Mesendoderm (in vitro differentiated cells): ENCODE measurements around the gene UNKL.

Source experiments
- DNase-seq: peaks from one replicate; pipeline ENCODE4 v3.0.0; 2013
- H2AK5ac ChIP-seq: 2 replicates; pipeline ENCODE4 v1.6.1; 2013; ENCODE audit warnings: low read length, inconsistent platforms
- H2BK120ac ChIP-seq: 2 replicates; pipeline ENCODE4 v1.6.1; 2013; ENCODE audit warnings: low read depth, mild to moderate bottlenecking, low read length, moderate library complexity, mixed read lengths
- H2BK15ac ChIP-seq: replicated peaks from 2 replicates; pipeline ENCODE4 v1.6.1; 2013; ENCODE audit warnings: low read depth, mild to moderate bottlenecking, moderate library complexity
- H2BK5ac ChIP-seq: 2 replicates; pipeline ENCODE4 v1.6.1; 2013; ENCODE audit warnings: low read length, inconsistent platforms
- H3K18ac ChIP-seq: 2 replicates; pipeline ENCODE4 v1.6.1; 2013; ENCODE audit warnings: mild to moderate bottlenecking, low read length, mixed read lengths
- H3K23ac ChIP-seq: one replicate; pipeline ENCODE4 v1.6.1; 2013; ENCODE audit warnings: low read length
- H3K27ac ChIP-seq: 2 replicates; pipeline ENCODE4 v1.5.1; 2013; ENCODE audit warnings: low read depth, mild to moderate bottlenecking, inconsistent platforms, low read length, moderate library complexity
- H3K27me3 ChIP-seq: 2 replicates; pipeline ENCODE4 v1.6.1; 2013; ENCODE audit warnings: low read length, control low read depth, mild to moderate bottlenecking, inconsistent platforms; ENCODE audit not compliant: insufficient read depth, poor library complexity
- H3K36me3 ChIP-seq: 2 replicates; pipeline ENCODE4 v1.6.1; 2013; ENCODE audit warnings: low read length, inconsistent platforms; ENCODE audit not compliant: control insufficient read depth, insufficient read depth
- H3K4ac ChIP-seq: one replicate; pipeline ENCODE4 v1.6.1; 2013; ENCODE audit warnings: low read depth, mild to moderate bottlenecking, low read length, moderate library complexity
- H3K4me1 ChIP-seq: 2 replicates; pipeline ENCODE4 v1.6.1; 2013; ENCODE audit warnings: low read depth, low read length, inconsistent platforms; ENCODE audit not compliant: control insufficient read depth
- H3K4me2 ChIP-seq: 2 replicates; pipeline ENCODE4 v1.6.1; 2013; ENCODE audit warnings: low read length
- H3K4me3 ChIP-seq: 2 replicates; pipeline ENCODE4 v1.5.1; 2013; ENCODE audit warnings: mild to moderate bottlenecking, low read length
- H3K56ac ChIP-seq: one replicate; pipeline ENCODE4 v1.6.1; 2013; ENCODE audit warnings: low read length
- H3K79me1 ChIP-seq: 2 replicates; pipeline ENCODE4 v1.6.1; 2013; ENCODE audit warnings: low read length, inconsistent platforms
- H3K79me2 ChIP-seq: 2 replicates; pipeline ENCODE4 v1.6.1; 2013; ENCODE audit warnings: mild to moderate bottlenecking, low read length; ENCODE audit not compliant: control insufficient read depth, insufficient read depth
- H3K9ac ChIP-seq: 2 replicates; pipeline ENCODE4 v1.6.1; 2013; ENCODE audit warnings: low read length, inconsistent platforms
- H4K5ac ChIP-seq: one replicate; pipeline ENCODE4 v1.6.1; 2013; ENCODE audit warnings: low read length
- H4K8ac ChIP-seq: one replicate; pipeline ENCODE4 v1.6.1; 2013; ENCODE audit warnings: low read depth, mild to moderate bottlenecking, control low read depth, low read length, moderate library complexity
- WGBS: extraction: QIAGEN DNeasy Blood & Tissue Kit; methylation state at CpG from one replicate; pipeline ENCODE4 v1.1.7; 2013; ENCODE audit warnings: low lambda C conversion rate, missing lambda C conversion rate; ENCODE audit not compliant: insufficient coverage; ENCODE audit errors: extremely low coverage; 5-methylcytosine and 5-hydroxymethylcytosine counted together

Gene UNKL

DNA sequence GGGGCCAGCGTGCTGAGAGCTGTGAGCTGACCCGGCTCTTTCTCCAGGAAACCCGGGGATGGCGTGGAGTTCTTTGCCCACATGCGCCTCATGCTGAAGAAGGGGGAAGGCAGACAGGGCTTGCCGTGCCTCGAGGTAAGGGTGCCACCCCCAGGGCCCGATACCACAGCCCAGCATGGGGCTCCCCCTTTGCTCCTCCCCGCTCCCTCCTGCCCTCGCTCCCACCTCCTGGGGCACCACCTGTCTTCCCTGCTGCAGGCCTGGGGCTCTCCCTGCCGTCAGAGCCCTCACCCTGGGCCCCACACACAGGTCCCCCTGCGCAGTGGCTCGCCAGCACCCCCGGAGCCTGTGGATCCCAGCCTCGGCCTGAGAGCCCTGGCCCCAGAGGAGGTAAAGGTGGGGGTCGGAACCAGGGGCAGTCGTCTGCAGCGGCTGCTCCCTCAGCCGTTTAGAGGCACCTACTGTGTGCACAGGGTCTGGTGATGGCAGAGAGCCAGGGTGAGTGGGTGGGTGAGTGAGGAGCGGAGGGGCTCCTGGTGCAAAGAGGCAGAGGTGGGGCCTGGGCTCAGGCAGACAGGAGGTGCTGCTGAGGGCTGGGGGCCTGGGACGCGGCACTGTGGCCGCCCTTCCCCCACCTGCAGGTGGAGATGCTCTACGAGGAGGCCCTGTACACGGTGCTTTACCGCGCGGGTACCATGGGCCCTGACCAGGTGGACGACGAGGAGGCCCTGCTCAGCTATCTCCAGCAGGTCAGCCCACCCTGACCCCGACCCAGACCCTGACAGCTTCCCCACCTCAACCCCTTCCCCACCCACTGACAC, 75.4 kb downstream of the UNKL start:
- Histone ChIP-seq H3K36me3 (no peaks in the 10 kb centered on the region), H3K4me3 (no peak overlapping the region), H3K27ac (no peak overlapping the region), H3K4me2 (no peak overlapping the region), H3K79me1 (no peaks in the 10 kb centered on the region), H2BK5ac (no peak overlapping the region), H4K8ac (no peak overlapping the region), H3K9ac (no peak overlapping the region), H3K56ac (no peak overlapping the region), H3K4me1 (no peaks in the 10 kb centered on the region), H3K27me3 (peaks cover 6% of the 10 kb centered on the region), H3K79me2 (no peaks in the 10 kb centered on the region), H3K18ac (no peak overlapping the region), H2BK15ac (no peak overlapping the region), H2AK5ac (no peak overlapping the region), H2BK120ac (no peak overlapping the region), H3K4ac (no peak overlapping the region), H4K5ac (no peak overlapping the region), H3K23ac (no peak overlapping the region)
- no CpG with 5 or more reads among the region's 31 CpGs for WGBS
- DNase-seq = no peak

DNA sequence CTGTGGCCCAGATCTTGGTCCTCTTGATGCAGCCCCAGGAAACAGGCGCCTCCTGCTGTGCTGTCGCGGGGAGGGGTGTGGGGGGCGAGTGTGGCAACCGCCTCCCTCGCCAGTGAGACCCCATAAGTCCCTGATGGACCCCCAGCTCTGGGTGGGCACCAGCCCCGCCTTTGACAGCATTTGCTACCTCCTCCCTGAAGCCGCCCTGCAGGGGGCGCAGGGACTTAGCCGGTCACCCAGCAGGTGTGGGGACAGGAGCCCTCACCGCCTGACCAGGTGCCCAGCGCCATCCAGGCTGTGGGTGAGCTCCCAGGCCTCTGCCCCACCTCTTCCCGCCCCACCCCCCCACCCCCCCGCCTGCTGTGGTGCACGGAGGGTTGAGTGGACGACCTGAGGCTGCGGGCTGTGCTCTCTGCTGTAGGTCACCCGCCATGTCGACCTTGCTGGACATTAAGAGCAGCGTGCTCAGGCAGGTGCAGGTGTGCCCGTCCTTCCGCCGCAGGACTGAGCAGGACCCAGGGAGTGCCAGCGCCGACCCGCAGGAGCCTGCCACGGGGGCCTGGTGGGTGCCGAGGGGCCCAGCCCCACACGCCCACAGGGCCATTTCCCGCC, 76.3 kb downstream of the UNKL start:
- peaks cover 10% of the 10 kb centered on the region for H3K27me3 ChIP-seq

GRCh38 chr16:1337486-1337885, 77.0 kb downstream of the UNKL start:
- Histone ChIP-seq H3K56ac (no peak overlapping the region), H3K79me1 (no peaks in the 10 kb centered on the region), H3K27me3 (peaks cover 10% of the 10 kb centered on the region), H3K27ac (no peak overlapping the region), H3K9ac (no peak overlapping the region), H3K4ac (no peak overlapping the region), H2AK5ac (no peak overlapping the region), H3K23ac (no peak overlapping the region), H2BK15ac (no peak overlapping the region), H2BK120ac (no peak overlapping the region), H4K5ac (no peak overlapping the region), H3K4me1 (no peaks in the 10 kb centered on the region), H3K36me3 (no peaks in the 10 kb centered on the region), H3K4me3 (no peak overlapping the region), H3K18ac (no peak overlapping the region), H2BK5ac (no peak overlapping the region), H3K79me2 (no peaks in the 10 kb centered on the region), H3K4me2 (no peak overlapping the region), H4K8ac (no peak overlapping the region)
- peak; percentile 53 for DNase-seq
- WGBS = no CpG with 5 or more reads among the region's 9 CpGs

More for the DNA sequence above, 76.3 kb downstream of the UNKL start:
- H3K79me2 ChIP-seq = no peaks in the 10 kb centered on the region
- no peak overlapping the region for H3K23ac ChIP-seq
- no peak overlapping the region for H2BK120ac ChIP-seq
- no peak overlapping the region for H3K4ac ChIP-seq
- no peaks in the 10 kb centered on the region for H3K36me3 ChIP-seq
- H3K9ac ChIP-seq = no peak overlapping the region
- H2BK15ac ChIP-seq = no peak overlapping the region
- no peak overlapping the region for H3K56ac ChIP-seq
- H2BK5ac ChIP-seq = no peak overlapping the region
- H4K5ac ChIP-seq = no peak overlapping the region
- no peak for DNase-seq
- no peak overlapping the region for H2AK5ac ChIP-seq
- H3K27ac ChIP-seq = no peak overlapping the region
- H3K18ac ChIP-seq = no peak overlapping the region
- no peak overlapping the region for H3K4me3 ChIP-seq
- H3K4me1 ChIP-seq = no peaks in the 10 kb centered on the region
- no peak overlapping the region for H3K4me2 ChIP-seq
- H4K8ac ChIP-seq = no peak overlapping the region
- H3K79me1 ChIP-seq = no peaks in the 10 kb centered on the region
- no CpG with 5 or more reads among the region's 30 CpGs for WGBS

GRCh38 chr16:1336619-1337018, 77.9 kb downstream of the UNKL start:
- Histone ChIP-seq H3K23ac (no peak overlapping the region), H4K8ac (no peak overlapping the region), H3K4ac (no peak overlapping the region), H3K79me2 (no peaks in the 10 kb centered on the region), H2BK5ac (no peak overlapping the region), H3K4me1 (peaks cover under 1% of the 10 kb centered on the region), H3K79me1 (no peaks in the 10 kb centered on the region), H3K27ac (no peak overlapping the region), H3K4me2 (no peak overlapping the region), H2BK120ac (no peak overlapping the region), H3K27me3 (peaks cover 10% of the 10 kb centered on the region), H3K56ac (no peak overlapping the region), H3K36me3 (no peaks in the 10 kb centered on the region), H2BK15ac (no peak overlapping the region), H3K4me3 (no peak overlapping the region), H2AK5ac (no peak overlapping the region), H3K9ac (no peak overlapping the region), H4K5ac (no peak overlapping the region), H3K18ac (no peak overlapping the region)
- no peak for DNase-seq
- no CpG with 5 or more reads among the region's 15 CpGs for WGBS

GRCh38 chr16:1335996-1336395, 78.5 kb downstream of the UNKL start:
- Histone ChIP-seq H3K27me3 (peaks cover 10% of the 10 kb centered on the region), H3K4me3 (no peak overlapping the region), H2BK15ac (no peak overlapping the region), H3K27ac (no peak overlapping the region), H3K9ac (no peak overlapping the region), H3K79me2 (no peaks in the 10 kb centered on the region), H4K8ac (no peak overlapping the region), H3K79me1 (no peaks in the 10 kb centered on the region), H3K36me3 (no peaks in the 10 kb centered on the region), H4K5ac (no peak overlapping the region), H2BK5ac (no peak overlapping the region), H3K18ac (no peak overlapping the region), H2AK5ac (no peak overlapping the region), H3K23ac (no peak overlapping the region), H3K4ac (no peak overlapping the region), H3K56ac (no peak overlapping the region), H3K4me2 (no peak overlapping the region), H3K4me1 (peaks cover 2% of the 10 kb centered on the region), H2BK120ac (no peak overlapping the region)
- DNase-seq = peak; percentile 44
- WGBS = no CpG with 5 or more reads among the region's 12 CpGs
